CD4-positive, alpha-beta memory T cell (primary cell): Measurements from ENCODE around the gene SEPTIN3. TPM values are rescaled to one million over a fixed set of nuclear protein-coding genes. Genes with fewer than 3 reads are reported as not detected.

ENCODE experiments used
- CTCF ChIA-PET: fragments of 350-600 bp; sonication (Branson Sonifier 250); formaldehyde crosslinking; loops from one replicate; lab custom pipeline; 2021; ENCODE audit warnings: inconsistent platforms; ENCODE audit not compliant: partially characterized antibody; lab: Charles Lee
- POLR2A ChIA-PET: fragments of 350-600 bp; sonication (Branson Sonifier 250); formaldehyde crosslinking; loops from one replicate; lab custom pipeline; 2021; ENCODE audit not compliant: partially characterized antibody; lab: Charles Lee
- DNase-seq, 5 donors: peaks; one replicate each; pipeline versions ENCODE4 v3.0.0 to v3.0.0-alpha.2; 2020 to 2022; ENCODE audit warnings: mixed read lengths in 1 of 5
- H3K27ac ChIP-seq: one replicate; pipeline ENCODE4 v1.7.0; 2013; ENCODE audit warnings: low read depth, low read length
- H3K27me3 ChIP-seq: 2 replicates; pipeline ENCODE4 v1.7.0; 2013; ENCODE audit warnings: mild to moderate bottlenecking, low read length, moderate library complexity; ENCODE audit not compliant: insufficient read depth
- H3K36me3 ChIP-seq: 2 replicates; pipeline ENCODE4 v1.7.0; 2013; ENCODE audit warnings: mild to moderate bottlenecking, low read length, moderate library complexity; ENCODE audit not compliant: insufficient read depth
- H3K4me1 ChIP-seq: 2 replicates; pipeline ENCODE4 v1.7.0; 2013; ENCODE audit warnings: mild to moderate bottlenecking, low read length, moderate library complexity; ENCODE audit not compliant: insufficient read depth
- H3K4me3 ChIP-seq, 2 donors: one replicate each; pipeline ENCODE4 v1.7.0; 2013; ENCODE audit warnings: low read length in 2 of 2, mild to moderate bottlenecking in 1 of 2
- H3K9me3 ChIP-seq, 2 donors: one replicate each; pipeline ENCODE4 v1.7.0; 2013; ENCODE audit warnings: low read length in 2 of 2, control low read depth in 1 of 2; ENCODE audit not compliant: control insufficient read depth in 1 of 2
- H3K27ac Mint-ChIP-seq, 7 donors: one replicate each; pipeline ENCODE4 v1.8.0; 2020 to 2021; ENCODE audit warnings: mixed read lengths in 7 of 7, mild to moderate bottlenecking in 6 of 7, inconsistent platforms in 3 of 7, moderate library complexity in 3 of 7
- H3K27me3 Mint-ChIP-seq, 2 donors: one replicate each; pipeline ENCODE4 v1.8.0; 2020 to 2021; ENCODE audit warnings: mixed read lengths in 2 of 2
- H3K36me3 Mint-ChIP-seq, 2 donors: one replicate each; pipeline ENCODE4 v1.8.0; 2020 to 2021; ENCODE audit warnings: mixed read lengths in 2 of 2, inconsistent platforms in 1 of 2, mild to moderate bottlenecking in 1 of 2
- H3K4me1 Mint-ChIP-seq, 4 donors: one replicate each; pipeline ENCODE4 v1.8.0; 2020 to 2021; ENCODE audit warnings: mixed read lengths in 4 of 4, mild to moderate bottlenecking in 1 of 4
- H3K4me3 Mint-ChIP-seq, 8 donors: one replicate each; pipeline ENCODE4 v1.8.0; 2020 to 2021; ENCODE audit warnings: mixed read lengths in 8 of 8, mild to moderate bottlenecking in 7 of 8, moderate library complexity in 6 of 8, inconsistent platforms in 3 of 8
- H3K9me3 Mint-ChIP-seq, 8 donors: one replicate each; pipeline ENCODE4 v1.8.0; 2020 to 2021; ENCODE audit warnings: mixed read lengths in 8 of 8, mild to moderate bottlenecking in 5 of 8, inconsistent platforms in 3 of 8, moderate library complexity in 1 of 8
- intact Hi-C: fragments of 100-400 bp; cut with micrococcal nuclease; formaldehyde crosslinking; loops from one replicate; pipeline ENCODE4 v1.15.1; 2023
- polyA plus RNA-seq, 2 donors: library from polyadenylated mRNA; unstranded; fragments of 300-500 nt; fragmentation: Illumina TruSeq; gene quantifications; one replicate each; pipeline ENCODE4 v1.2.3, GENCODE V29; 2021
- total RNA-seq, 2 experiments: library from RNA; stranded (reverse); gene quantifications; one replicate each; pipeline ENCODE4 v1.2.3, GENCODE V29; 2021

SEPTIN3 gene
- total and polyA plus RNA-seq, 4 experiments from 2014 or later, result 0.36 to 0.81 TPM; not detected in 2

- ChIA-PET CTCF (no interaction called here), POLR2A (no interaction called here)
- Mint-ChIP-seq H3K9me3 (no peaks in the 10 kb centered on the region), H3K4me1 (peaks cover 13 to 21% (median 16%) of the 10 kb centered on the region in 4 donors), H3K27ac (no peak overlapping the region), H3K27me3 (peaks cover 25 to 40% of the 10 kb centered on the region in 2 donors), H3K4me3 (peak overlapping the region in 2 of 8 donors; percentile 8 to 71), H3K36me3 (no peaks in the 10 kb centered on the region)
- Histone ChIP-seq H3K9me3 (no peaks in the 10 kb centered on the region), H3K27me3 (peaks cover 17% of the 10 kb centered on the region), H3K36me3 (no peaks in the 10 kb centered on the region), H3K4me3 (no peak overlapping the region), H3K4me1 (peaks cover 11% of the 10 kb centered on the region), H3K27ac (no peak overlapping the region)
- intact Hi-C loops, result no loop called here
- DNase-seq, result no peak
Measured at GRCh38 chr22:41974691-41975290, 5.5 kb downstream of the SEPTIN3 start.

GRCh38 chr22:41975299-41976069 lies 6.2 kb downstream of the SEPTIN3 start:
- intact Hi-C loops, result no loop called here
- peak overlapping the region; percentile 58 to 75 (median 69) for H3K4me3 Mint-ChIP-seq
- peaks cover 25 to 38% of the 10 kb centered on the region in 2 donors for H3K27me3 Mint-ChIP-seq
- H3K9me3 ChIP-seq, result no peaks in the 10 kb centered on the region
- ChIA-PET POLR2A (interaction anchor here (1.1 kb wide), 1 partner anchor 104 kb away, joined by 3 read pairs; the partner anchor contains the start of gene SMDT1), CTCF (no interaction called here)
- DNase-seq, result no peak
- no peaks in the 10 kb centered on the region for H3K36me3 ChIP-seq
- no peak overlapping the region for H3K27ac ChIP-seq
- H3K4me1 ChIP-seq, result peaks cover 11% of the 10 kb centered on the region
- peaks cover 17% of the 10 kb centered on the region for H3K27me3 ChIP-seq
- H3K36me3 Mint-ChIP-seq, result no peaks in the 10 kb centered on the region
- no peak overlapping the region for H3K4me3 ChIP-seq
- no peaks in the 10 kb centered on the region for H3K9me3 Mint-ChIP-seq
- peaks cover 13 to 21% (median 16%) of the 10 kb centered on the region in 4 donors for H3K4me1 Mint-ChIP-seq
- H3K27ac Mint-ChIP-seq, result peak overlapping the region in 4 of 7 donors; percentile 4 to 48 (median 30)

GRCh38 chr22:41976070-41976901 lies 7.0 kb downstream of the SEPTIN3 start:
- peaks cover 11% of the 10 kb centered on the region for H3K4me1 ChIP-seq
- peak overlapping the region in 1 of 2 donors; percentile 28 for H3K4me3 ChIP-seq
- peak in 4 of 5 donors; percentile 38 to 50 (median 43) for DNase-seq
- Mint-ChIP-seq H3K36me3 (no peaks in the 10 kb centered on the region), H3K4me1 (peaks cover 13 to 21% (median 16%) of the 10 kb centered on the region in 4 donors), H3K4me3 (peak overlapping the region; percentile 49 to 79 (median 71)), H3K27me3 (peaks cover 22 to 33% of the 10 kb centered on the region in 2 donors), H3K27ac (peak overlapping the region in 3 of 7 donors; percentile 4 to 32 (median 29)), H3K9me3 (no peaks in the 10 kb centered on the region)
- ChIA-PET POLR2A (interaction anchor here (1.1 kb wide), 1 partner anchor 103 kb away, joined by 3 read pairs; the partner anchor contains the start of gene SMDT1), CTCF (no interaction called here)
- H3K9me3 ChIP-seq, result no peaks in the 10 kb centered on the region
- H3K27me3 ChIP-seq, result peaks cover 17% of the 10 kb centered on the region
- intact Hi-C loops, result no loop called here
- H3K36me3 ChIP-seq, result no peaks in the 10 kb centered on the region
- H3K27ac ChIP-seq, result no peak overlapping the region

- Histone ChIP-seq H3K4me1 (peaks cover 11% of the 10 kb centered on the region), H3K27me3 (peaks cover 16% of the 10 kb centered on the region), H3K9me3 (no peaks in the 10 kb centered on the region), H3K27ac (no peak overlapping the region), H3K36me3 (no peaks in the 10 kb centered on the region), H3K4me3 (peak overlapping the region; percentile 3 to 52)
- CTCF ChIA-PET, result interaction anchor here (1.5 kb wide), 1 partner anchor 36 kb away, joined by 4 read pairs; no protein-coding TSS in a partner anchor
- Mint-ChIP-seq H3K9me3 (no peaks in the 10 kb centered on the region), H3K4me3 (peak overlapping the region; percentile 59 to 75 (median 64)), H3K36me3 (no peaks in the 10 kb centered on the region), H3K27me3 (peaks cover 22 to 31% of the 10 kb centered on the region in 2 donors), H3K4me1 (peaks cover 13 to 21% (median 16%) of the 10 kb centered on the region in 4 donors), H3K27ac (no peak overlapping the region)
- intact Hi-C loops, result no loop called here
- no peak for DNase-seq
- POLR2A ChIA-PET, result interaction anchor here (1.1 kb wide), 1 partner anchor 102 kb away, joined by 5 read pairs; the partner anchor contains the start of gene SMDT1
Measured at GRCh38 chr22:41976961-41977566, 7.8 kb downstream of the SEPTIN3 start.

- H3K27me3 Mint-ChIP-seq, result peaks cover 15 to 24% of the 10 kb centered on the region in 2 donors
Measured at GRCh38 chr22:41978732-41979131, 9.5 kb downstream of the SEPTIN3 start.

GRCh38 chr22:41979423-41980250 lies 10.4 kb downstream of the SEPTIN3 start:
- Mint-ChIP-seq H3K4me3 (no peak overlapping the region), H3K36me3 (no peaks in the 10 kb centered on the region)

More at GRCh38 chr22:41978732-41979131, 9.5 kb downstream of the SEPTIN3 start:
- no peak overlapping the region for H3K4me3 ChIP-seq
- CTCF ChIA-PET, result no interaction called here
- no peak for DNase-seq
- H3K27me3 ChIP-seq, result peaks cover 7% of the 10 kb centered on the region
- POLR2A ChIA-PET, result no interaction called here
- no peaks in the 10 kb centered on the region for H3K36me3 ChIP-seq
- H3K27ac Mint-ChIP-seq, result no peak overlapping the region
- H3K27ac ChIP-seq, result no peak overlapping the region
- no peaks in the 10 kb centered on the region for H3K36me3 Mint-ChIP-seq
- intact Hi-C loops, result no loop called here
- H3K4me1 ChIP-seq, result peaks cover 11% of the 10 kb centered on the region
- no peaks in the 10 kb centered on the region for H3K9me3 Mint-ChIP-seq
- H3K4me1 Mint-ChIP-seq, result peaks cover 13 to 21% (median 16%) of the 10 kb centered on the region in 4 donors
- no peaks in the 10 kb centered on the region for H3K9me3 ChIP-seq
- H3K4me3 Mint-ChIP-seq, result peak overlapping the region in 2 of 8 donors; percentile 17 to 25

More at GRCh38 chr22:41979423-41980250, 10.4 kb downstream of the SEPTIN3 start:
- Histone ChIP-seq H3K4me3 (no peak overlapping the region), H3K4me1 (peaks cover 11% of the 10 kb centered on the region), H3K27ac (no peak overlapping the region), H3K36me3 (no peaks in the 10 kb centered on the region), H3K27me3 (peaks cover 7% of the 10 kb centered on the region), H3K9me3 (no peaks in the 10 kb centered on the region)
- H3K4me1 Mint-ChIP-seq, result peaks cover 13 to 21% (median 16%) of the 10 kb centered on the region in 4 donors
- ChIA-PET CTCF (interaction anchor here (0.7 kb wide), 1 partner anchor 100 kb away, joined by 8 read pairs; the partner anchor contains the start of gene SMDT1), POLR2A (no interaction called here)
- H3K27me3 Mint-ChIP-seq, result peaks cover 11 to 22% of the 10 kb centered on the region in 2 donors
- intact Hi-C loops, result no loop called here
- no peak for DNase-seq
- H3K9me3 Mint-ChIP-seq, result no peaks in the 10 kb centered on the region
- H3K27ac Mint-ChIP-seq, result no peak overlapping the region
